Measurements from ENCODE around the gene AVPI1. TPM values are rescaled to one million over a fixed set of nuclear protein-coding genes. Genes with fewer than 3 reads are reported as not detected.

The AVPI1 gene
- total and polyA plus RNA-seq, 12 donors, result 5.3 to 41.0 (median 9.1) TPM

DNA sequence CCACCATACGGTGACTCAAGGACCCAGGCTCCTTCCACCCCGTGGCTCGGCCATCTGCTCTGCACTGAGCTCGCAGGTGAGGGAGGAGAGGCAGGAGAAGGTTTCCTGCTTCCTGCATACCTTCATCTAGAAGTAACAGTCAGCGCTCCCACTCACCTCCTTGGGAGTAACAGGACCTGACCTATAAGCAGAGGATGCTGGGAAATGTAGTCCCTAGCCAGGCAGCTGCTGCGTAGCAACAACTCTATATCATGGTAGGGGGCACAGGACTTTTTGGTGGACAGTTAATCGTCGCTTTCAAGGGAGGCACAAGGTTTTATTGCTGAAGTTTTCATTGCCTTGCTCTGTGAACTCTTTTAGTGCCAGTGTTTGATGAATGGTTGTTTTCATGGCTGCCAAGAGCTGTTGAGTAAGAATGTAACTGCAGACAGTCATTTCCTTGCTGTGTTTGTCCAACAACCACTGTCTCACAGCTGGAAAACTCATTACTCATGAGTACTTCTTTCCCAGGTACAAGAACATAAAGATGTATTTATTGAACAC, 39.7 kb upstream of the AVPI1 start:
- WGBS, 2 donors, result 27 to 37% methylated on average over 8 of the region's 8 CpGs

DNA sequence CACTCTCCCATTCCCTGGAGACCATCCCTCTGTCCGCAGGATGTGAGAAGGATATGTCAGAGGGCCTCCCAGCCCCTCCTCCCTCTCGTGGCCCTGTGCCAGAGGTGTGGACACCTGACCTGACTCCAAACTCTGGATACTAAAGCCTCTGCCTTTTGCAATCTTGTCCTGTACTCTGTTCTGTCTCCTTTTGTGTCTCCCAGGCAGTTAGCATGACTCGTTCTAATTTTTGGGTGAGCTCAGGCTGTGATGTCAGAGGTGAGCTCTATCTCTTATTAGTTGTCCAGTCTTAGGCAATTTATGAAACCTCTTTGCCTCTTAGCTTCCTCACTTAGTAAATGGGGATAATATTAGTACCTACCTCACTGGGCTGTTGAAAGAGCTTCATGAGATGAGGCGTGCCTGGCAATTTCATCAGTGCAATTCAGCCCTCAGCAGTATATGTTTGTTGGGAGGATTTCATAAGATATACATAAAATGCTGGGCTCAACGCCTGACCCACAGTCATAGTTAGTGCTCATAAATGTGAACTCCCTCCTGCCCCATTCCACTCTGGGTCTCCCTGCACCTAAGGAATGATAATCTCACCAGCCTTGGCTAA, 37.4 kb upstream of the AVPI1 start:
- no peaks in the 10 kb centered on the region for H3K27me3 ChIP-seq
- H3K4me3 ChIP-seq, result no peak overlapping the region
- no peaks in the 10 kb centered on the region for H3K36me3 ChIP-seq
- WGBS, 2 donors, result 65 to 76% methylated on average over 5 of the region's 5 CpGs
- intact Hi-C loops (cut with DNase I), result no loop called here
- TF ChIP-seq, protein P1, sequence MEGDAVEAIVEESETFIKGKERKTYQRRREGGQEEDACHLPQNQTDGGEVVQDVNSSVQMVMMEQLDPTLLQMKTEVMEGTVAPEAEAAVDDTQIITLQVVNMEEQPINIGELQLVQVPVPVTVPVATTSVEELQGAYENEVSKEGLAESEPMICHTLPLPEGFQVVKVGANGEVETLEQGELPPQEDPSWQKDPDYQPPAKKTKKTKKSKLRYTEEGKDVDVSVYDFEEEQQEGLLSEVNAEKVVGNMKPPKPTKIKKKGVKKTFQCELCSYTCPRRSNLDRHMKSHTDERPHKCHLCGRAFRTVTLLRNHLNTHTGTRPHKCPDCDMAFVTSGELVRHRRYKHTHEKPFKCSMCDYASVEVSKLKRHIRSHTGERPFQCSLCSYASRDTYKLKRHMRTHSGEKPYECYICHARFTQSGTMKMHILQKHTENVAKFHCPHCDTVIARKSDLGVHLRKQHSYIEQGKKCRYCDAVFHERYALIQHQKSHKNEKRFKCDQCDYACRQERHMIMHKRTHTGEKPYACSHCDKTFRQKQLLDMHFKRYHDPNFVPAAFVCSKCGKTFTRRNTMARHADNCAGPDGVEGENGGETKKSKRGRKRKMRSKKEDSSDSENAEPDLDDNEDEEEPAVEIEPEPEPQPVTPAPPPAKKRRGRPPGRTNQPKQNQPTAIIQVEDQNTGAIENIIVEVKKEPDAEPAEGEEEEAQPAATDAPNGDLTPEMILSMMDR (IDR thresholded peaks at IDR 0.05), result no peak
- DNase-seq, result no peak
- ATAC-seq, result peak in 1 of 8 donors; percentile 43
- no peaks in the 10 kb centered on the region for H3K9me3 ChIP-seq
- no peak overlapping the region for H3K27ac ChIP-seq
- peaks cover 0 to 10% (median 3%) of the 10 kb centered on the region in 9 donors for H3K4me1 ChIP-seq

More for the DNA sequence above, 39.7 kb upstream of the AVPI1 start:
- ATAC-seq, result peak in 7 of 8 donors; percentile 22 to 75 (median 48)
- Histone ChIP-seq H3K27ac (peak overlapping the region in 2 of 10 donors; percentile 13 to 52), H3K27me3 (no peaks in the 10 kb centered on the region), H3K36me3 (no peaks in the 10 kb centered on the region), H3K4me1 (peaks cover 0 to 10% (median 0%) of the 10 kb centered on the region in 9 donors), H3K4me3 (peak overlapping the region in 2 of 10 donors; percentile 4 to 25), H3K9me3 (no peaks in the 10 kb centered on the region)
- TF ChIP-seq, protein P1 (IDR thresholded peaks at IDR 0.05), result no peak
- intact Hi-C loops (cut with DNase I), result no loop called here
- DNase-seq, result no peak

DNA sequence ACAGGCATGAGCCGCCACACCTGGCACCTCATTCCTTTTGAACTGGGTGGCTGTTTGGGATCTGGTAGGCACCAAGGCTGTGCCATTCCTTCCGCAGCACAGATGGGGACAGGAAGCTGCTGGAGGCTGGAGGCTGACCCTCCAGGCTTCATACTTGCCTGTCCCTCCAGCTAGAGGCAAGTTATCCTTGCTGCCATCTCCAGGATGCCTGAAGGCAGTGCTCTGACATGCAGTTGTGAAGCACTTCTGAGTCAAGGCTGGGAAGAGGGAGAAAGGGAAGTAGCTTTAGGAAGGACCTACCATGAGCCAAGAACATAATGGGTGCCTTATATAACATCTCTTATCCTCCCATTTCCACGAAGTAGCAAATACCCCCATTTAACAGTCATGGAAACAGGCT, 36.0 kb upstream of the AVPI1 start:
- 86 to 89% methylated on average over 3 of the region's 3 CpGs for WGBS, 2 donors

DNA sequence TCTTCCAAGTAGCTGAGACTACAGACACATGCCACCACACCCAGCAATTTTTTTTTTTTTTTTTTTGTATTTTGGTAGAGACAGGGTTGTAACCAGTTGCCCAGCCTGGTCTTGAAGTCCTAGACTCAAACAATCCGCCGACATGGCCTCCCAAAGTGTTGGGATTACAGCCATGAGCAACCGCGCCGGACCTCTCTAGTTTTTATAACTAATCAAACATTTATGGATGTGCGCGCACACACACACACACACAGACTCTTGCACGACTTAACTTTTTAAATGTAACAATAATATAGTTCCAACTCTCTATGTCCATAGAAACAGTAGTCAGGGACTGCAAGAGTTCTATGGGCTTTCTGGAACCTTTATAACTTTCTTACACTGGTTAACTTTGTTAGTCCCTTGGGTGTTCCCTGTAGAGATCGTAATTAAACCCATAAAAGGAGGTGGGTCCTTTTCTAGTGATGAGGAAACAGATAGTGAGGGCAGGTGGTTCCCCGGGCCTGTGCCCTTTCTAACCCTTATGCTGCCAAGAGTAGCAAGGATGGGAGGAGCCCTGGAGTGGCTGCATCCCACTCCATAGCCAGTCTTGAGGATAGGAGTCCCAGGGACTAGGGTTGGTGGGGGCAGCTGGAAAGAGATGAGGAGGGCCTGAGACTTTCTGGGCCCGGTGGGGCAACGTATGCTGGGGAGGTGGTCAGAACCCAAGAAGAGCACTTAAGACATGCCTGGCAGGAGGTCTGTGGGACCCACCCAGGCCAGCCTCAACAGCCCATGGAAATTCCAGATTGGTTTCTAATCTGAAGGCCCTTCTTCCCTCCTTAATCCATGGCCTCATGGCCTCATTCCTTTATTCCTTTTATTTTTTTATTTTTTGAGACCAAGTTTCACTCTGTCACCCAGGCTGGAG, 35.1 kb upstream of the AVPI1 start:
- intact Hi-C loops (cut with DNase I), result no loop called here
- no peak overlapping the region for H3K27ac ChIP-seq
- whole genome bisulfite sequencing, 2 donors, result 84 to 93% methylated on average over 12 of the region's 12 CpGs
- no peaks in the 10 kb centered on the region for H3K27me3 ChIP-seq
- H3K4me3 ChIP-seq, result no peak overlapping the region
- peaks cover 8 to 30% (median 17%) of the 10 kb centered on the region in 9 donors for H3K4me1 ChIP-seq
- peaks cover 0 to 11% (median 0%) of the 10 kb centered on the region in 9 donors for H3K36me3 ChIP-seq
- ATAC-seq (no peak), DNase-seq (no peak)
- TF ChIP-seq, protein P1 (IDR thresholded peaks at IDR 0.05), result no peak
- H3K9me3 ChIP-seq, result no peaks in the 10 kb centered on the region

More for the DNA sequence above, 36.0 kb upstream of the AVPI1 start:
- TF ChIP-seq, protein P1 (IDR thresholded peaks at IDR 0.05), result no peak
- Histone ChIP-seq H3K4me3 (no peak overlapping the region), H3K36me3 (peaks cover 0 to 3% (median 0%) of the 10 kb centered on the region in 9 donors), H3K4me1 (peaks cover 8 to 22% (median 16%) of the 10 kb centered on the region in 9 donors), H3K27me3 (no peaks in the 10 kb centered on the region), H3K9me3 (no peaks in the 10 kb centered on the region), H3K27ac (no peak overlapping the region)
- no peak for ATAC-seq
- DNase-seq, result no peak
- intact Hi-C loops (cut with DNase I), result no loop called here
